ENCODE results near the gene RAB37.

Gene RAB37

GRCh38 chr17:74748529-74749278, 11.6 kb downstream of the RAB37 start, which contains the start of gene NHERF1:
NHERF1 (plus strand) TSS chr17:74748628; CDS start chr17:74748847, 219 bp downstream.
- no peaks in the 10 kb centered on the region for H3K27me3 ChIP-seq
- peak within 1 kb of the TSS; percentile 87 for H3K4me3 ChIP-seq (ENCODE audit: low read depth, low read length)
- peak; percentile 17 for TF ChIP-seq CTCF (IDR thresholded peaks at IDR 0.05; ENCODE audit: low read depth, low read length)
- H3K36me3 ChIP-seq, result no peaks in the 10 kb centered on the region
- no peaks in the 10 kb centered on the region for H3K9me3 ChIP-seq
- no peaks in the 10 kb centered on the region for H3K4me1 ChIP-seq
- peak; percentile 98 for DNase-seq

DNA sequence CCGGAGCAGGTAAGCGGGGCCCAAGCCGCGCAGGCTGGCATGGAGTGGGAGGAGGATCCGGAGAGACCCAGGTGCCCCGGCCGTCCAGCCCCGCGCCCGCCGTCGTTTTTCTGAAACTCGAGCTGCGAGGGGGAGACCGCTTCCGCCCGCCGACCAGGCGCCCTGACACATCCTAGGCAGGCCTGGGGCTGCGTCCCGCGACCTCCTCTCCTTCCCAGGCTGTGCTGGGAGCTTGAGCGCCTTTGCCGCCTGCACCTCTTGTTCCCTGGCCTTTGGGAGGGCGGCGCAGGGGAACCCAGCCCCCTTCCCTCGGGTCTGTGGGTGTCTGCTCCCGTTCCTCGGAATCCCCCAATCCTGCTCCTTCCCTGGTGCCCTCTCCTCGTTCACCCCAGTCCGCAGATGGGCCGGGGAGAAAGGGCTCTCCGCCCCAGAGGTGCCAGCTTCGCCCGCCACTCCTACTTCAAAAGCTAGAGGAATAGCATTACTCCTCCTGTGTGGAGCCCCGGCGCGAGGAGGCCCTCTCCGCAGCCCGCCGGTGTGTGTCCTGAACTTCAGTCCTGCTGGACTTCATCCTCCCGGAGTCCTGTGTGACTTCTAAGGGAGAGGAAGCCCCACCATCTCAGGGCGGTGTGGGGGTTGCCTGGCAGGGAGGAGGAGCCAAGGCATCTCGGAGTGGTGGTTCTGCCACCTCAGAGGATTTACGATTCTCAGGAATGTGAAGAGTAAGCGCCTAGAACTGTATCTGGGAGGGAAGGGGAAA, 12.4 kb downstream of the RAB37 start:
- TF ChIP-seq CTCF (IDR thresholded peaks at IDR 0.05; ENCODE audit: low read depth, low read length), result no peak
- H3K4me1 ChIP-seq, result no peaks in the 10 kb centered on the region

DNA sequence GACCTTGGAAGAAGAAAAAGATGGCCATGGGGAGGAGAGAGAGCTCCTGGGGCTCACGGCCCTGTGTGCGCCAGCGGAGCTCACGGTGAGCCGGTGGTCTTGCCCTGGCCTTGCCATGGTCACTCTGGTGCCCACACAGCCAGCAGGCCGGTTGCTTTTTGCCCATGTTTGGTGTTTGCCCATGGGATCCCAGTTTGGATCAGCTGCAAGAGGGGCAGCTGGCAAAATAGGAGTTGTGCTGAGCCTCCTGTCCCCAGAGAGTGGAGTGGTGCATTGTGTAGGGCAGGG, 12.9 kb downstream of the RAB37 start:
- no peaks in the 10 kb centered on the region for H3K4me1 ChIP-seq
- DNase-seq, result no peak
- H3K9me3 ChIP-seq, result no peaks in the 10 kb centered on the region
- peak overlapping the region; percentile 87 for H3K4me3 ChIP-seq (ENCODE audit: low read depth, low read length)
- no peaks in the 10 kb centered on the region for H3K36me3 ChIP-seq
- no peaks in the 10 kb centered on the region for H3K27me3 ChIP-seq
- TF ChIP-seq CTCF (IDR thresholded peaks at IDR 0.05; ENCODE audit: low read depth, low read length), result no peak

More for the DNA sequence above, 12.4 kb downstream of the RAB37 start:
- no peaks in the 10 kb centered on the region for H3K27me3 ChIP-seq
- peak overlapping the region; percentile 87 for H3K4me3 ChIP-seq (ENCODE audit: low read depth, low read length)
- H3K36me3 ChIP-seq, result no peaks in the 10 kb centered on the region
- no peak for DNase-seq
- H3K9me3 ChIP-seq, result no peaks in the 10 kb centered on the region

- no peak for DNase-seq
- no peaks in the 10 kb centered on the region for H3K4me1 ChIP-seq
- TF ChIP-seq CTCF (IDR thresholded peaks at IDR 0.05; ENCODE audit: low read depth, low read length), result no peak
- no peaks in the 10 kb centered on the region for H3K27me3 ChIP-seq
- H3K36me3 ChIP-seq, result no peaks in the 10 kb centered on the region
- H3K4me3 ChIP-seq (ENCODE audit: low read depth, low read length), result no peak overlapping the region
- H3K9me3 ChIP-seq, result no peaks in the 10 kb centered on the region
Measured at GRCh38 chr17:74750327-74751069, 13.4 kb downstream of the RAB37 start.

DNA sequence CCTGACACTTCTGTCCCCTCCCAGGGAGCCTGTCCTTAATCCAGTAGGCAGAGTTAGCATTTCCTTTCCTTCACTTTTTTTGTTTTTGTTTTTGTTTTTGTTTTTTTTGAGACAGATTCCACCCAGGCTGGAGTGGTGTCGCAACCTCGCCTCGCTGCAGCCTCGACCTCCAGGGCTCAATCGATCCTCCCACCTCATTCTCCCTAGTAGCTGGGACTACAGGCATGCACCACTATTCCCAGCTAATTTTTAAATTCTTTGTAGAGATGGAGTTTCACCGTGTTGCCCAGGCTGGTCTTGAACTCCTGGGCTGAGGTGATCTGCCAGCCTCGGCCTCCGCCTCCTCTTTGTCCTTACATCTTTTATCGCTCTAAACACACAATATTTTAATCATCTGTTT, 15.4 kb downstream of the RAB37 start:
- Histone ChIP-seq H3K36me3 (no peaks in the 10 kb centered on the region), H3K4me1 (peaks cover under 1% of the 10 kb centered on the region; the same call in 1 of the 2 replicates), H3K9me3 (no peaks in the 10 kb centered on the region), H3K4me3 (ENCODE audit: low read depth, low read length) (no peak overlapping the region), H3K27me3 (no peaks in the 10 kb centered on the region)
- DNase-seq, result no peak
- TF ChIP-seq CTCF (IDR thresholded peaks at IDR 0.05; ENCODE audit: low read depth, low read length), result no peak

Data from BE2C (cell line).